Stimulated activated naive CD8-positive, alpha-beta T cell treated with anti-CD3 and anti-CD28 coated beads, Interleukin-15, Interleukin-2, amounts not matched to agents 100 ng/mL and 50 ng/mL, for 24 hours (primary cell): ENCODE measurements around the gene TGDS.

ENCODE experiments used
- H3K27ac Mint-ChIP-seq: one replicate; pipeline ENCODE4 v1.8.0; 2021; ENCODE audit warnings: mild to moderate bottlenecking, mixed read lengths
- H3K27me3 Mint-ChIP-seq: one replicate; pipeline ENCODE4 v1.8.0; 2021; ENCODE audit warnings: mixed read lengths
- H3K36me3 Mint-ChIP-seq: one replicate; pipeline ENCODE4 v1.8.0; 2021; ENCODE audit warnings: low read depth, mixed read lengths
- H3K4me1 Mint-ChIP-seq: one replicate; pipeline ENCODE4 v1.8.0; 2021; ENCODE audit warnings: low read depth, mixed read lengths
- H3K4me3 Mint-ChIP-seq: one replicate; pipeline ENCODE4 v1.8.0; 2021; ENCODE audit warnings: mild to moderate bottlenecking, mixed read lengths
- H3K9me3 Mint-ChIP-seq: one replicate; pipeline ENCODE4 v1.8.0; 2021; ENCODE audit warnings: mixed read lengths

TGDS gene

GRCh38 chr13:94524407-94524806 is 71.5 kb downstream of the TGDS start:
- H3K36me3 Mint-ChIP-seq: no peaks in the 10 kb centered on the region
- no peaks in the 10 kb centered on the region for H3K4me1 Mint-ChIP-seq
- no peak overlapping the region for H3K27ac Mint-ChIP-seq
- H3K4me3 Mint-ChIP-seq: no peak overlapping the region
- H3K27me3 Mint-ChIP-seq: no peaks in the 10 kb centered on the region
- H3K9me3 Mint-ChIP-seq: peaks cover 4% of the 10 kb centered on the region
